GM19463 (cell line): ENCODE data around the gene IL34.
"Not testable (repeated sequence)": the region's sequence is repeated elsewhere in the genome, so short reads cannot be mapped to it uniquely, and the experiment has no call there.

Experiments
- ATAC-seq: cut with Tn5 transposase; IDR thresholded peaks from one replicate; pipeline ENCODE4 v1.9.1; 2021; ENCODE audit warnings: mild to moderate bottlenecking, moderate library complexity; ENCODE audit not compliant: unreplicated experiment

The IL34 gene

GRCh38 chr16:70656712-70657263 lies 10.4 kb downstream of the IL34 start:
- ATAC-seq: no peak

GRCh38 chr16:70657956-70658355 lies 11.6 kb downstream of the IL34 start:
- ATAC-seq: no peak

- ATAC-seq: no peak
Observed at GRCh38 chr16:70658921-70659320, 12.6 kb downstream of the IL34 start.

- ATAC-seq: no peak
Observed at GRCh38 chr16:70659546-70659945, 13.2 kb downstream of the IL34 start.

GRCh38 chr16:70659953-70660671 lies 13.8 kb downstream of the IL34 start:
- ATAC-seq: no peak

GRCh38 chr16:70660672-70661350 lies 14.5 kb downstream of the IL34 start:
- ATAC-seq: no peak

- ATAC-seq: no peak
Observed at GRCh38 chr16:70661534-70661917, 15.2 kb downstream of the IL34 start.

- ATAC-seq: no peak
Observed at GRCh38 chr16:70661918-70662641, 15.7 kb downstream of the IL34 start.

GRCh38 chr16:70662991-70663523 lies 16.7 kb downstream of the IL34 start:
- no peak for ATAC-seq

- ATAC-seq: no peak
Observed at GRCh38 chr16:70663524-70664324, 17.4 kb downstream of the IL34 start.

GRCh38 chr16:70664325-70665112 lies 18.2 kb downstream of the IL34 start:
- no peak for ATAC-seq

- no peak for ATAC-seq
Observed at GRCh38 chr16:70665113-70665694, 18.8 kb downstream of the IL34 start.

- ATAC-seq: no peak
Observed at GRCh38 chr16:70665806-70666735, 19.7 kb downstream of the IL34 start.

- no peak for ATAC-seq
Observed at GRCh38 chr16:70670175-70670574, 23.8 kb downstream of the IL34 start.

- ATAC-seq: not testable (repeated sequence)
Observed at GRCh38 chr16:70670938-70671337, 24.6 kb downstream of the IL34 start.

GRCh38 chr16:70674221-70675014 lies 28.1 kb downstream of the IL34 start:
- no peak for ATAC-seq

GRCh38 chr16:70675851-70676513 lies 29.6 kb downstream of the IL34 start:
- no peak for ATAC-seq
